GM21360 (cell line): ENCODE results near the gene SLC26A1.
A peak's percentile ranks its signal among the peaks of the same experiment; 100 is the strongest.
"Not testable (repeated sequence)": the region's sequence is repeated elsewhere in the genome, so short reads cannot be mapped to it uniquely, and the experiment has no call there.

Experiments
- ATAC-seq: cut with Tn5 transposase; IDR thresholded peaks from one replicate; pipeline ENCODE4 v1.9.1; 2021; ENCODE audit warnings: mild to moderate bottlenecking, moderate library complexity; ENCODE audit not compliant: unreplicated experiment

Gene SLC26A1

DNA sequence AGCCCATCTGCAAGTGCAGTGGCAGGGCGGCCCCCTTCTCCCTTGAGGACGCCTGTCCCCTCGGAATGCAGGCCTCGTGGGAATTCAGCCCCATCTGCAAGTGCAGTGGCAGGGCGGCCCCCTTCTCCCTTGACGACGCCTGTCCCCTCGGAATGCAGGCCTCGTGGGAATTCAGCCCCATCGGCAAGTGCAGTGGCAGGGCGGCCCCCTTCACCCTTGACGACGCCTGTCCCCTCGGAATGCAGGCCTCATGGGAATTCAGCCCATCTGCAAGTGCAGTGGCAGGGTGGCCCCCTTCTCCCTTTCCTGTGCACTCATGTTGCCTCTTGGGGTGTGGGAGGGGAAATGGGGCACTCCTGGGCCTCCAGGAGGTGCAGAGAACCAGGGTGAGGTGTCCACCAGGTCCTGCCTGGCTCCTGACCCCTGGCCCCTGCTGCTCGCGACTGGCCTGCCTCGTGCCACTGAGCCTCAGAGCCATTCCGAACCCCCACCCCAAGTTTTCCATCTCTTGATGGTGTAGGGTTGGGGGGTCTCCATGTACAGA, 6.8 kb upstream of the SLC26A1 start:
- no peak for ATAC-seq

DNA sequence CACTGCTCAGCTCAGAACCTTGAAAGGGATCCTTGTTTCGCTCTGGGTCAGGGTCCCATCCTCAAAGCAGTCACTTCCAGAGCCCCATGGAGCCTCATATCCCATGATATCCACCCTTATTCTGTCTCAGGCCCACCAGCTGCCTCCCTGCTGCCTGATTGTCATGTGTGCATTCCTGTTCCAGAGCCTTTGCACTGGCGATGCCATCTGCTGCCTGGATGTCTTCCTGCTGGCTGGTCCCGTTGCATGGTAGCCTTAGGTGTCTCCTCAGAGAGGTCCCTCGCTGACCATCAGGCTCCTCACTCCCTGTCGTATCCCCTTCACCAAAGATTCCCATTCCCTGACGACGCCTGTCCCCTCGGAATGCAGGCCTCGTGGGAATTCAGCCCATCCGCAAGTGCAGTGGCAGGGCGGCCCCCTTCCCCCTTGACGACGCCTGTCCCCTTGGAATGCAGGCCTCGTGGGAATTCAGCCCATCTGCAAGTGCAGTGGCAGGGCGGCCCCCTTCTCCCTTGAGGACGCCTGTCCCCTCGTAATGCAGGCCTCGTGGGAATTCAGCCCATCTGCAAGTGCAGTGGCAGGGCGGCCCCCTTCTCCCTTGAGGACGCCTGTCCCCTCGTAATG, 6.1 kb upstream of the SLC26A1 start:
- ATAC-seq, result not testable (repeated sequence)

DNA sequence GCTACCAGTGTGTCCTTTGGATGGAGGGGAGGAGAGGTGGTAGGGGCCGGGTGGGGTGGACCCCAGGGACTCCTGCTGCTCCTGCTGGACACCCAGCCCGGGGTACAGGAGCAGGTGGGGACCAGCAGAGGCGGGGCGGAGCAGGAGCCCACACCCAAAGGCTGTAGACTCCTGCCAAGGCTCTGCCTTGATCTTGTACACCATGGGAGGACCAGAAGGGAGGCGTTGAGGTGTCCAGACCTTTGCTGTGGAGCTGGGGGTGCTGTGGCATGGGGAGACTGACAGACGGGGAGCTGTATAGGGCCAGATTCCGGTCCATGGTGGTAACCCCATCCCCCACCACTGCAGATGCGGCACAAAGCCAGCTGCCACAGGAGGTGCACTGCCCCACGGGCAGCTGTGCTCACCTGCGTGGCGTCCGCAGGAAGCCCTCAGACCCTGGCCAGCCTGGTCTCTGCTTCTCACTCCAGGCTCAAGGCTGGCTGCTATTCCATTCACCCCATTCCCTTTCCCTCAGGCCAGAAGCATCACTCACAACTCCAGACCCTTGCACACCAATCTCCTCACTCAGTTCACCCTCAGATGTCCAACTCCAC, 5.0 kb upstream of the SLC26A1 start:
- no peak for ATAC-seq

DNA sequence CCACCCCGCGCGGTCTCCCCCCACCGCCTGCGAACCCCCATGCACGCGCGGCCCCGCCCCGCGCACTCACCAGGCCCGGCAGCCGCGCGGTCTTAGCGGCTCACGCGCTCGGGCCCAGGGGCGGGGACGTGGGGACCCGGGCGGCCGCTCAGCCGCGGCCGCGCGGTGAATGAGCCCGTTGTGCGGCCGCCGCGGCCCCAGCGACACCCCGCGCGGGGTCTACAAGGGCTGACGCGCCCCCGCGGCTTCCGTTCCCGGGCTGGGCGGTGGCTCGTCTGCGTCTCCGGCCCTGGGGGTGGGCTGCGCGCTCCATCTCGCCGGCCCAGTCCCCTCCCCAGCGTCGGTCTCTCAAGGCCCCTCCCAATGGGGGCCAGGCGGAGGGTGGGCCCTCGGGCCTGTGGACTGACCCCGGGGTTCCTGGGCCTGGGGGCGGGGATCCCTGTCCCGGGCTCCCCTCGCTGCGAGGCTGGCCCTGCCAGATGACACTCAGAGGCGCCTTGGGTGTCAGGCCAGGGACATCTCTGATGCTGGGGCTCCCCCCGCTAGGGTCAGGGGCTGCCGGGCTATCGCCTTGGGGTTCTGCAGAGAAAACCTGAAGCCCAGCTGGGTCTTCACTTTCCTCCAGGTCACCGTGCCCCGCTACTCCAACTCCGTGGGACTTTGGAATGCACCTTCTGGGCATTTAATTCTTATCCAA, 4.3 kb upstream of the SLC26A1 start:
- ATAC-seq, result no peak

DNA sequence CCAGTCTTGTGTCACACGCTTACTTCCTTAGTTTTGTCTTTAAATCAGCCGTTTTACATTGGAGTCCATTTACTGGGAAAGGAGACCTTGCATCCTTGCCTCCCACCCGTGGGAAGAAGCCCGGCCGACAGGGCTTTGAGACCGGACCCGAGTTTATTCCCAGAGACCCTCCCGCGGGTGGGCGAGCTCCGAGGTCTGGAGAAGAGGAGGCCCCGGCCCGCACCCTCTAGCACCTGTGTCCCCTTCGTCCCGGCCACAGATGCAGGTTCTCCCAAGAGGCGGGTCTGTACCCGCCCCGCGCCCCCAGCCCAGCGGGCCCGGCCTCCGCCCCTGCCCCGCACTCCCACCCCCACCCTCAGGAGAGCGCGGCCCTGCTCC, 3.8 kb upstream of the SLC26A1 start:
- ATAC-seq, result no peak

DNA sequence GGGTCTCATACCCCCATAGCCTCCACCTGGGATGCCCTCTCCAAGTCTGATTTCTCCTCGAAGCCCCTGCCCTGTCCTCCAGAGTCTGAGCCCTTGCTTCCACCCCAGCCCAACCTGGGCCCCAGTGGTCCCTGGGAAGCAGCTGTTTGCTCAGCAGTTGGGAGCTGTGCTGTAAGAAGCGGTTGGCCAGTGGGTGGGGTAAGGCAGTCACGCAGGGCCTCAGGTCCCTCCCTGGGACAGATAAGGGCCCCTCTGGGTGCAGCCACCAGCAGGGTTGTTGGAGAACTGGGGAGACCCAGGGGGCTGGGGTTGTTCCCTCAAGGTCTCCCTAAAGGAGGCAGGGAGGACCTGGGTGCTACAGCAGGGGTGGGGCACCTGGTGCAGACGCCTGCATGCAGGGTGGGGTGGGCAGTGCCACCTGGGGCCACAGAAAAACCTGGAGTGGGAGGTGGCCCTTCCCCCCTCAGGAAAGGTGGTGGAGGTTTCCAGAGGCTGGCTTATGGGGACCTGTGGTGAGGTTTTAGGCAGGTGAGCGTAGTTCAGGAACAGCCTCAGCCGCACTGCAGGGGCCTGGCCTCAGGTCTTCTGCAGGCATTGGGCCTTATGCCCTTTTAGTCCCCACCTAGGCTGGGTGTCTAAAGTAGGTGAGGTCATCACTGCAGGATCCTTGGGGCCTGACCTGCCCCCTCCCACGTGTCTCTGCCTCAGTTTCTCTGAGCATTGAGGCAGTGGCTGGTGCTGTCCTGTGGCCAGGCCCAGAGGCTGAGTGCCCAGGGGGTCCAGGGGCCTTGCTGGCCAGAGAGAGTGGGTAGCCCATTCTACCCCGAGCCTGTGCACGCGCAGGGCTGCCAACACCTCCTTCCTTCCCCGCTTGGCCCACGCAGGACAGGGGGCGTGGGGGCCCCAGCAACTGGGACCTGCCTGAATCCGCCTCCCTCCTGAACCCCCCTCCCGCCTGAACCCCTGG, 3.1 kb upstream of the SLC26A1 start:
- no peak for ATAC-seq

DNA sequence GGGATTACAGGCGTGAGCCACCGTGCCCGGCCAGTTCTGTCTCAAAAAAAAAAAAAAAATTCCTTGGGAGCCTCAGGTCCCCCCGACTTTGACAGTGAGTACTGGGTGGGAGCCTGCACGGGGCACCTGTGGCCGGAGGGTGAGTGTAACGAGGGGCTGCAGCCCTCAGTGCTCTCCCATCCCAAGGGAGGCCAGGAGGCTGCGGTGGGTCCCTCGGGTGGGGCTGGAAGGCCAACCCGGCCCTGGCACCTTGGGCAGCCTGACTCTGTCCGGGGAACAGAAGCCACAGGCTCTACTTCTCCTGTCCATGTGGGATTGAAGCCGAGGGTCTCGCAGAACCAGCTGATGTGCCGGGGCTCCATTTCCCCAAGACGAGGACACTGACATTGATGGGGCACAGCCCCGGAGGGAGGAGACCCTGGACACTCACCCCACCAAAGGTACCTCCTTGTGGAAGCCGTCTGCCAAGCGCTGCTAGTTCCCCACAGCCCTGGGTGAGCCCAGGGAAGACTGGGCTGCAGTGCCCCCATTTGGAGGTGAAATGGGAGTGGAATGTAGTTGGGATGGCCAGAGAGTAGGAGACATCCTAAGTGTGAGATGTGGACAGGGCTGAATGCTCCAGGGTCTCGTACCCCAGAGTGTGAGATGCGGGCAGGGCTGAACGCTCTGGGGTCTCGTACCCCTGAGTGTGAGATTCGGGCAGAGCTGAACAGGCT, 2.3 kb upstream of the SLC26A1 start:
- ATAC-seq, result no peak

DNA sequence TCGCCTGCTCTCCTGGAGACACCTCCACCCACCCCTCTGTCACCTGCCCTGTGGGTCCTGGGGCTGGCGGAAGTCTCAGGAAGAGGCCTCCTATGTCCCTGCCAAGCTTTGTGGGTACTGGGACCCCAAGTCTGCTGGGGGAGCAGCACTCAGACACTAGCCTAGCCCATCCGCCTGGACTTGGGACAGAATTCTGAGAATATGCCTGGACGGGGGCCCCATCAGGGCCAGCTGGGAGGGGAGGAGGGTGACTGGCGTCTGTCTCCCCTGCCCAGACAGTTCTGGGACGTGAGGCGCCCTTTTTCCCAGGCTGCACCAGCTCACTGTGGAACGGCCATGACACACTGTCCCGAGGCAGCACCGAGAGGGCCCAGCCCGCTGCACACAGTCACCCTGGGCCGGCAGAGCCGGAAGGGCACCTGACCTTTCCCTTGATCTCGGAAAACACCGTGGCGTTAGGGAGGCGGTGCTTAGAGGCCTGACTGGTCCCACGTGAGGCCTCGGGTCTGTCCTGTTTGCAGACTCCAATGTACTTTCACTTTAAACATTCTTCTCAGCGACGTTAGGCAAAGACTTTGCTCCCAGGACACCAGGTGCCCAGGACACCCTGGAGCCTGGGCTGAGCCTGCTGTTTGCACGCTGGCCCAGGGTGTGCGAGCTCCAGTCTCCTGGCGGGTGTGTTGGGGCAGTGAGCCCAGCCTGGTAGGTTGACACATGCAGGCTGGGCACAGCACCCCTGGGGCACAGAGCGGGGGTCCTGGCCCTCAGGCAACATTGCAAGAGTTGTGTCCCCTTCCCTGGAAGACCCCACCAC, 700 bp downstream of the SLC26A1 start:
- ATAC-seq, result no peak

DNA sequence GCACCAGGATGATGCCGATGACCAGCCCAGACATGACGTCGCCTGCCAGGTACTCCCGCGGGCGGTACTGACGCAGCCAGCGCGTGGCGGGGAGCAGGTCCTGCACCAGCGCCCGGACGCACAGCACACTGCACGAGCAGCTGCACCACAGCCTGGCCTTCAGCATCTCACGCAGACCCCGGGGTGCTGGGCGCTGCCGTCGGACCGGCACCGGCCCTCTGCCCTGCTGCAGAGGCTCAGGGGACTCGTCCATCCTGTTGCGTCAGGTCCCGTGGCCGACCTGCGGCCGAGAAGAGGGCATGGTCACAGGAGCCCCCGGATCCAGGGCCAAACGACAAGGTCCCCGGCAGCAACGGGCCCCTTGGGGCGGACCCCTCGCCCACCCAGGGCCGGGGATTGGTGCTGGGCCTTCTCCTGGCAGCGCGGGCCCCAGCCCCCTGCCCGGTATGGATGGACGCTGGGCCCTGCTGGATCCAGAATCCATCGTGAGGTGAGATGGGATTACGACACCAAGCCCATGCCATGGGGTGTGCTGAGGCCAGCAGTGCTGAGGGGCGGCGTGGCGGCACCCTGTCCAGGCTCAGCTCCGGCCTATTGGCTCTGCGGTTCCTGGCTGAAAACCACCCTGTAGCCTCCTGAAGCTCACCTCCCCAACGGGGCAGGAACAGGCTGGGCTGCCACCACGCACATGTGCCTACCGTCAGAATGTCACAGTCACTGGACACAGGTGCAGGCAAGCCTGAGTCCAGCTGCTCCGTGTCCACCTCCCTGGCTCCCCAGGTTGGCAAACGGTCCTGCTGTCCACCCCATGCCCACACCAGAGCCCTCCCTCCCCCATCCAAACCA, 1.5 kb downstream of the SLC26A1 start:
- no peak for ATAC-seq

DNA sequence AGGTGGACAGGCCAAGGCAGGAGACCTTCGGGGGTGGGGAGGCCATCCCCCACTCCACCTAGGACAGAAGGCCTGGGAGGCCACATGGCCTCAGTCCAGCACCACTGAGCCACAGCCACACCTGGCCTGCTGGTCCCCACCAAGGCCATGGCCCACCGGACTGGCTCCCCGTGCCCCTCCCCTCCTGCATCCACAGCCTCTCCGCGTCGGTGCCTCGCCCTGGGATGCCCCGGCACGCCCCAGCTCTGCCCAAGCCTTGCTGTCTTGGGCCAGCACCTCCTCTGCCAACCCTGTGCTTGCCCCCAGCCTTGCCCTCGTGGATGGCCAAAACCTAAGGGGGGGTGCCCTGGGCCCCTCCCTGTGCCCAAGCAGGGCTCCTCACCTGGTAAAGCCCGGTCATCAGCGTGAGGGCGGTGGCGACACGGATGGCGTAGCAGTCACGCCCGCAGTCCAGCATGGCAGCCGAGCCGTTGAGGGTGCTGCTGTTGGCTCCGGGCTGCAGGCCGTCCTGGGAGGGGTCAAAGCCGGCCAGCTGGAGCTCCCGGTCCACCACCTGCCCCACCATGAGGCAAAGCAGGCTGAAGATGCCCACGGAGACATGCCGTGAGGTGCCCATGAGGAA, 2.3 kb downstream of the SLC26A1 start:
- no peak for ATAC-seq

DNA sequence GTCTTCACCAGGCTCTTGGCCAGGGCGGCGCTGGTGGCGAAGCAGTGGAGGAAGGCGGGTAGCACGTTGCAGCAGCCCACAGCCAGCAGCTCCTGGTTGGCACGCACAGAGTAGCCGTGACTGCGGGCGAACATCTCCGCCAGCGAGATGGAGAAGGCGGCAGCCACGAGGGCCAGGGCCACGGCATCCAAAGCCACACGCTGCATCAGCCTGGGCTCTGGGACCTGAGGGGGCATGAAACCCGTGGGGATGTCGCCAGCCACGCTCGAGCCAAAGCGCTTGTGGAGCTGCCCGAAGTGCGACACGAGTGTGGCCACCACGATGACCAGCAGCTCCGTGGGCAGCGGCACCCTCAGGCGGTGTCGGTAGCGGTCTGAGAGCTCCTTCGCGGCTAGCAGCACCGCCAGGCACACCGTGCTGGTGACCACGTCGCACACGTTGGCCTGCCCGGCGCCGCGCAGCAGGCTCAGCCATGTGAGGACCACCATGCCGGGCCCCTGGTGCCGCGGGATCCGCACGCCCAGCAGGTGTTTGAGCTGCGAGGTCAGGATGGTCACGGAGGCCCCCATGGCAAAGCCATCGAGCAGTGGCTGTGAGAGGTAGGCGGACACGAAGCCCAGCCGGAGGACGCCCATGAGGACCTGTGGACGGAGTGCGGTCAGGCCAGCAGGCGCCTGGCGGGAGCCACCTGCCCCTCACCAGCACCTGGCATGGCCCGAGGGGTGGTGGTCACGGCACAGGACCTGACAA, 3.3 kb downstream of the SLC26A1 start:
- no peak for ATAC-seq

DNA sequence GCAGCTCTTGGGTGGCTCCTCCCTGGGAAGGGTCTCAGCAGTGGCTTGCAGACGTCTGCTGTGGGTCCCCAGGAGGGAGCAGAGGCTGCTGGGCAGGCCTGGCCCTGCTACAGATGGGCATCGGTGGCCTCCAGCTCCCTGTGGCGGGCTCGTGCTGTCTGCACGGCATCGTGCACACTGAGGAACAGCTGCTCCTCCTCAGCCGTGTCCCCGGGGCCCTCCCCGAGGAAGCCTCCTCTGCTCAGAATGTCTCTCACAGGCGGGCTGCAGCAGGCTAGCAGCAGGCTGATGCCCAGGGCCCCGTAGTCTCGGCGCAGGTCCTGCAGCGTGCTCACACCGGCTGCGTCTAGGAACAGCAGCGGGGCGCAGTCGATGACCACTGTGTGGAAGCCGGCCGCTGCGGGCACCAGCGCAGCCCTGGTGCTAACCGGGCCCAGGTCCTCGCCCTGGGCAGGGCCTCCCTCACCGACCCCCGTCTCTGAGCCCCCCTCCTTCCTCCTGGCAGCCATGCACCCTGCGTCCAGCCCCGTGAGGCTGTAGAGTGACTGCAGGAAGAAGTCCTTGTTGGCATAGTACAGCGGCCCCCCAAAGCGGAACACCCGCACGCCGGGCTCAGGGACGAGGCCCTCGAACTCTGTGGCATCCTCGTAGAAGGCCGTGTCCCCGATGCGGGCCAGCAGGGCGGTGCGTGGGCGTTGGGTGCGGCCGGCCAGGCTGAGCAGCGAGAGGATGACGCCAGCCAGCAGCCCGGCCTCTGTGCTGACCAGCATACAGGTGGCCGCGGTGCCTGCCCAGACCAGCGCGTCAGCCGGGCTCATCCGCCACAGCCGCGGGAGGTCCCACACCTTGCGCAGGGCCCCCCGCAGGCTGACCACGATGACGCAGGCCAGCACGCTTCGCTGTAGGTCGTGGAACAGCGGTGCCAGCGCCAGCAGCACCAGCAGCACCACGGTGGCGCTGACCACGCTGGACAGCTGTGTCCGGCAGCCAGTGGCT, 4.2 kb downstream of the SLC26A1 start:
- ATAC-seq, result no peak

DNA sequence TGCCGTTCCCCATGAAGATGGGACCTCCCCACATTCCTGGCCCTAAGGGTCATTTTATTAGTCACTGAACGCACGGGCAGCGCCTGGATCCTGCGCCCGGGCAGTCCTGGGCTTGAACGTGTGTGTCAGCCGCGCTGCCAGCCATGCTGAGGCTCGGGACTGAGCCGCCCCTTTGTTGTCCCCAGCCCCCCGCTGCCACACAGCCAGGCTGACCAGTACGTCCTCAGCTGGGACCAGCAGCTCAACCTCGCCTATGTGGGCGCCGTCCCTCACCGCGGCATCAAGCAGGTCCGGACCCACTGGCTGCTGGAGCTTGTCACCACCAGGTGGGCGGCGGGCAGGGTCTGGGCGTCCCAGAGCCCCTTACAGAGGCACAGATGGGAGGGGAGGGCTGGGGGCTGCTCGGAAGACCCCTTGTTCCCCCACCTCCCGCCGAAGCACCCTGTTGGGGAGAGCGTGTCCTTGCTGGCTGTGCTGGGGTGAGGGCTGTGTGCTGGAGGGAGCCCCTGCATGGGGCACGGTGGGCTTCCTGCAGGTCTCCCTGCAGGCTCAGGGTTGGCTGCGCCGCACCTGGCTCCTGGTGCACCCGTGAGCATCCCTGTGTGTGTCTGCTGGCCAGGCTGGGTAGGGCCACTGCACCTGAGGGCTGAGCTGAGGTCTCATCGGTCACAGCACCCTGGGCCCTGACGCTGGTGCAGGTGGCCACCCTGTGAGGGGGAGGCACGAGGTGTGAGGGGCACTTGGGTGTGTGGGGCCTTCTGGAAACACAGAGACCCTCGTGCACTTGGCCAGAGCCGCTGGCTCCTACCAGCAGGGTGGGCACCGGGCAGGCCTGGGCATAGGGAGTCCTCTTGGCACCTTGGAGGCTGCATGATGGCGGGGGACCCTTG, 5.3 kb downstream of the SLC26A1 start:
- ATAC-seq, result no peak

DNA sequence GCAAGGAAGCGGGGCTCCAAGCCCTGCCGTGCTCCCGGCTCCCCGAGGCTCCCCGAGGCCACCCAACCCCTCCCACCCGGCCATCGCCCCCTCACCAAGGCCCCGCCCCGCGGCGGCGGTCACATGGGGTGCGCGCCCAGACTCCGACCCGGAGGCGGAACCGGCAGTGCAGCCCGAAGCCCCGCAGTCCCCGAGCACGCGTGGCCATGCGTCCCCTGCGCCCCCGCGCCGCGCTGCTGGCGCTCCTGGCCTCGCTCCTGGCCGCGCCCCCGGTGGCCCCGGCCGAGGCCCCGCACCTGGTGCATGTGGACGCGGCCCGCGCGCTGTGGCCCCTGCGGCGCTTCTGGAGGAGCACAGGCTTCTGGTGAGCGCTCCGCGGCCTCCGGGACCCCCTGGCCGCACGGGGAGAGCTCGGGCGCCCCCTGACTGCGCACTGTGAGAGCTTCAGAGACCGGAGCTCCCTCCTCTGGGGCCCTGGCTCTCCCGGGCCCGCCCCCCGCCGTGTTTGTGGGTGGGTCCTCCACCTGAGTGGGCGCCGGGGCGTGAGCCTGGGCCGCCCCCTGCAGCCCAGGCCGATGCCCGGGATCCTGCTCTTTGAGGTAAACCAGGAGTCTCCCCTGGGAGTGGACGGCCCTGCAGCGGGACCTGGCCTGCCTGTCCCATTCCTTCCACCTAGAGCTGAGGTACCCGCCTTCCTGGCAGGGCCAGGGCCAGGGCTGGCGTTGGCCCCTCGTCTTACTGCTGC, 6.2 kb downstream of the SLC26A1 start, which contains the start of gene IDUA:
Gene IDUA (plus strand): TSS at position 166 of the 745 bp plus-strand sequence. CDS start 41 bp downstream, at position 207.
- peak; percentile 55 for ATAC-seq
